Activated naive CD4-positive, alpha-beta T cell treated with anti-CD3 and anti-CD28 coated beads, Interleukin-2, amount 50 U/mL, for 72 hours (primary cell): ENCODE measurements around the gene SHMT2. TPM values are rescaled to one million over a fixed set of nuclear protein-coding genes. Genes with fewer than 3 reads are reported as not detected.
A peak's percentile ranks its signal among the peaks of the same experiment; 100 is the strongest.

Experiments
- ATAC-seq, 2 donors: fragments of 150-1000 bp; cut with Tn5 transposase; 2 replicates each; pipeline ENCODE4 v1.10.0; 2021; ENCODE audit warnings: mild to moderate bottlenecking in 2 of 2, moderate library complexity in 2 of 2
- DNase-seq, 2 donors: peaks; one replicate each; pipeline ENCODE4 v3.0.0; 2021 to 2022; ENCODE audit warnings: low spot score in 2 of 2
- H3K27ac Mint-ChIP-seq, 2 donors: one replicate each; pipeline ENCODE4 v1.8.0; 2022; ENCODE audit warnings: mild to moderate bottlenecking in 2 of 2, mixed read lengths in 2 of 2
- H3K36me3 Mint-ChIP-seq, 2 donors: one replicate each; pipeline ENCODE4 v1.8.0; 2022; ENCODE audit warnings: mixed read lengths in 2 of 2
- H3K9me3 Mint-ChIP-seq, 2 donors: one replicate each; pipeline ENCODE4 v1.8.0; 2022; ENCODE audit warnings: mixed read lengths in 2 of 2
- total RNA-seq, 2 donors: library from RNA; stranded (reverse); gene quantifications; one replicate each; pipeline ENCODE4 v1.2.3, GENCODE V29; 2022

Gene SHMT2
- total RNA-seq, 2 donors from 2014 or later: 360 to 376 TPM

GRCh38 chr12:57230381-57231155 lies 1.1 kb downstream of the SHMT2 start:
- H3K9me3 Mint-ChIP-seq: no peaks in the 10 kb centered on the region
- ATAC-seq (no peak), DNase-seq (no peak)
- peaks cover 50 to 53% of the 10 kb centered on the region in 2 donors for H3K36me3 Mint-ChIP-seq
- peak overlapping the region; percentile 97 to 99 for H3K27ac Mint-ChIP-seq

GRCh38 chr12:57231276-57232021 lies 1.9 kb downstream of the SHMT2 start:
- DNase-seq: no peak
- ATAC-seq: no peak
- peaks cover 50 to 53% of the 10 kb centered on the region in 2 donors for H3K36me3 Mint-ChIP-seq
- H3K9me3 Mint-ChIP-seq: no peaks in the 10 kb centered on the region
- H3K27ac Mint-ChIP-seq: peak overlapping the region; percentile 79 to 97

GRCh38 chr12:57232156-57232756 lies 2.7 kb downstream of the SHMT2 start:
- Mint-ChIP-seq H3K27ac (no peak overlapping the region), H3K9me3 (no peaks in the 10 kb centered on the region), H3K36me3 (peaks cover 50 to 53% of the 10 kb centered on the region in 2 donors)
- ATAC-seq (no peak), DNase-seq (no peak)

GRCh38 chr12:57233357-57234232 lies 4.1 kb downstream of the SHMT2 start:
- Mint-ChIP-seq H3K36me3 (peaks cover 50 to 53% of the 10 kb centered on the region in 2 donors), H3K9me3 (no peaks in the 10 kb centered on the region), H3K27ac (no peak overlapping the region)
- ATAC-seq (no peak), DNase-seq (no peak)

GRCh38 chr12:57234233-57234570 lies 4.7 kb downstream of the SHMT2 start:
- Mint-ChIP-seq H3K36me3 (peaks cover 53 to 54% of the 10 kb centered on the region in 2 donors), H3K9me3 (no peaks in the 10 kb centered on the region), H3K27ac (no peak overlapping the region)
- DNase-seq (no peak), ATAC-seq (no peak)

- no peaks in the 10 kb centered on the region for H3K9me3 Mint-ChIP-seq
- H3K36me3 Mint-ChIP-seq: peaks cover 51 to 52% of the 10 kb centered on the region in 2 donors
- H3K27ac Mint-ChIP-seq: no peak overlapping the region
- DNase-seq: no peak
- no peak for ATAC-seq
Measured at GRCh38 chr12:57234571-57235016, 5.1 kb downstream of the SHMT2 start.

- ATAC-seq (no peak), DNase-seq (no peak)
- peaks cover 45 to 46% of the 10 kb centered on the region in 2 donors for H3K36me3 Mint-ChIP-seq
- no peaks in the 10 kb centered on the region for H3K9me3 Mint-ChIP-seq
- no peak overlapping the region for H3K27ac Mint-ChIP-seq
Measured at GRCh38 chr12:57235017-57235727, 5.7 kb downstream of the SHMT2 start.

- ATAC-seq: no peak
Measured at GRCh38 chr12:57235728-57236131, 6.2 kb downstream of the SHMT2 start.

GRCh38 chr12:57236201-57236924 lies 6.9 kb downstream of the SHMT2 start:
- no peak for DNase-seq
- H3K27ac Mint-ChIP-seq: no peak overlapping the region
- no peak for ATAC-seq
- H3K9me3 Mint-ChIP-seq: no peaks in the 10 kb centered on the region
- peaks cover 34% of the 10 kb centered on the region in 2 donors for H3K36me3 Mint-ChIP-seq

More at GRCh38 chr12:57235728-57236131, 6.2 kb downstream of the SHMT2 start:
- Mint-ChIP-seq H3K36me3 (peaks cover 39 to 41% of the 10 kb centered on the region in 2 donors), H3K9me3 (no peaks in the 10 kb centered on the region), H3K27ac (no peak overlapping the region)
- DNase-seq: no peak

GRCh38 chr12:57236925-57237595 lies 7.5 kb downstream of the SHMT2 start:
- ATAC-seq (no peak), DNase-seq (no peak)
- Mint-ChIP-seq H3K36me3 (peaks cover 27 to 28% of the 10 kb centered on the region in 2 donors), H3K9me3 (no peaks in the 10 kb centered on the region), H3K27ac (peak overlapping the region in 1 of 2 donors; percentile 84)

GRCh38 chr12:57237596-57237931 lies 8.1 kb downstream of the SHMT2 start:
- Mint-ChIP-seq H3K9me3 (no peaks in the 10 kb centered on the region), H3K27ac (peak overlapping the region in 1 of 2 donors; percentile 84), H3K36me3 (peaks cover 22 to 23% of the 10 kb centered on the region in 2 donors)
- no peak for DNase-seq
- no peak for ATAC-seq

- Mint-ChIP-seq H3K27ac (no peak overlapping the region), H3K9me3 (no peaks in the 10 kb centered on the region), H3K36me3 (peaks cover 16 to 17% of the 10 kb centered on the region in 2 donors)
- DNase-seq (no peak), ATAC-seq (no peak)
Measured at GRCh38 chr12:57237932-57238853, 8.7 kb downstream of the SHMT2 start.

- Mint-ChIP-seq H3K36me3 (peaks cover 8 to 9% of the 10 kb centered on the region in 2 donors), H3K27ac (peak overlapping the region in 1 of 2 donors; percentile 80), H3K9me3 (no peaks in the 10 kb centered on the region)
- DNase-seq: peak; percentile 89 to 96
- peak; percentile 63 to 70 for ATAC-seq
Measured at GRCh38 chr12:57238854-57239554, 9.5 kb downstream of the SHMT2 start.
